Smooth muscle cell (in vitro differentiated cells): ENCODE measurements around the gene CCL19. TPM values are rescaled to one million over a fixed set of nuclear protein-coding genes. Genes with fewer than 3 reads are reported as not detected.

Source experiments
- DNase-seq: peaks from one replicate; lab custom pipeline; 2025; ENCODE audit not compliant: unreplicated experiment; lab: John Stamatoyannopoulos, UW
- H2AFZ ChIP-seq: fragments of 200-600 bp; sonication (generic); 2 replicates; pipeline ENCODE4 v1.6.0; 2016; ENCODE audit warnings: antibody characterized with exemption, low read depth, mild to moderate bottlenecking
- H3F3A ChIP-seq: fragments of 200-600 bp; sonication (generic); 2 replicates; pipeline ENCODE4 v1.6.0; 2017; ENCODE audit warnings: antibody characterized with exemption, low read depth
- H3K27ac ChIP-seq: fragments of 200-600 bp; sonication (generic); 2 replicates; pipeline ENCODE4 v1.5.1; 2016; ENCODE audit warnings: low read depth, mild to moderate bottlenecking
- H3K27me3 ChIP-seq: fragments of 200-600 bp; sonication (generic); 2 replicates; pipeline ENCODE4 v1.6.1; 2016; ENCODE audit warnings: low read depth, mild to moderate bottlenecking
- H3K36me3 ChIP-seq: fragments of 200-600 bp; sonication (generic); 2 replicates; pipeline ENCODE4 v1.5.1; 2016; ENCODE audit warnings: low read depth
- H3K4me1 ChIP-seq: fragments of 200-600 bp; sonication (generic); 2 replicates; pipeline ENCODE4 v1.5.1; 2016; ENCODE audit warnings: low read depth
- H3K4me2 ChIP-seq: fragments of 200-600 bp; sonication (generic); 2 replicates; pipeline ENCODE4 v1.6.0; 2016; ENCODE audit warnings: mild to moderate bottlenecking
- H3K4me3 ChIP-seq: fragments of 200-600 bp; sonication (generic); 2 replicates; pipeline ENCODE4 v1.5.1; 2016; ENCODE audit warnings: mild to moderate bottlenecking
- H3K79me2 ChIP-seq: fragments of 200-600 bp; sonication (generic); 2 replicates; pipeline ENCODE4 v1.6.0; 2016; ENCODE audit warnings: low read depth, mild to moderate bottlenecking
- H3K9ac ChIP-seq: fragments of 200-600 bp; sonication (generic); 2 replicates; pipeline ENCODE4 v1.6.0; 2016; ENCODE audit warnings: low read depth
- H3K9me3 ChIP-seq: fragments of 200-600 bp; sonication (generic); replicated peaks from 2 replicates; pipeline ENCODE4 v1.5.1; 2016; ENCODE audit warnings: low read depth
- H4K20me1 ChIP-seq: fragments of 200-600 bp; sonication (generic); 2 replicates; pipeline ENCODE4 v1.6.0; 2016; ENCODE audit warnings: low read depth
- CTCF ChIP-seq: fragments of 200-600 bp; sonication (generic); IDR thresholded peaks from 2 replicates; pipeline ENCODE4 v1.5.1; 2017; ENCODE audit warnings: borderline replicate concordance, mild to moderate bottlenecking, antibody characterized with exemption; ENCODE audit not compliant: insufficient read depth, poor library complexity, severe bottlenecking
- WGBS: methylation state at CpG from one replicate; pipeline ENCODE4 v1.1.7; 2016; ENCODE audit warnings: low lambda C conversion rate; 5-methylcytosine and 5-hydroxymethylcytosine counted together
- polyA plus RNA-seq: library from polyadenylated mRNA; unstranded; fragments of >200 nt; fragmentation: Nextera tagmentation; extraction: Ambion mirVana; gene quantifications from 2 replicates; pipeline ENCODE4 v1.2.1, GENCODE V29; 2016
- total RNA-seq: library from RNA; depleted of rRNA; stranded (reverse); fragments of >200 nt; gene quantifications from 2 replicates; pipeline ENCODE4 v1.2.3, GENCODE V29; 2014

Gene CCL19
- total and polyA plus RNA-seq, 2 experiments from 2014 or later, result not detected

- Histone ChIP-seq H3K79me2 (no peaks in the 10 kb centered on the region), H3K27me3 (no peaks in the 10 kb centered on the region), H3K9ac (no peak overlapping the region), H4K20me1 (no peaks in the 10 kb centered on the region), H3K27ac (no peak overlapping the region), H2AFZ (no peak overlapping the region), H3F3A (no peaks in the 10 kb centered on the region), H3K4me3 (no peak overlapping the region), H3K4me1 (no peaks in the 10 kb centered on the region), H3K36me3 (no peaks in the 10 kb centered on the region), H3K9me3 (no peaks in the 10 kb centered on the region), H3K4me2 (no peak overlapping the region)
- no peak for TF ChIP-seq CTCF
- WGBS, result 100% methylated on average over 4 of the region's 4 CpGs
- no peak for DNase-seq
These were observed 6.3 kb downstream of the CCL19 start for GRCh38 chr9:34684816-34685215.

GRCh38 chr9:34684145-34684544, 6.9 kb downstream of the CCL19 start:
- Histone ChIP-seq H2AFZ (no peak overlapping the region), H3K36me3 (no peaks in the 10 kb centered on the region), H3K4me1 (no peaks in the 10 kb centered on the region), H3F3A (no peaks in the 10 kb centered on the region), H3K9me3 (no peaks in the 10 kb centered on the region), H3K4me2 (no peak overlapping the region), H3K27me3 (no peaks in the 10 kb centered on the region), H3K79me2 (no peaks in the 10 kb centered on the region), H3K4me3 (no peak overlapping the region), H3K27ac (no peak overlapping the region), H3K9ac (no peak overlapping the region), H4K20me1 (no peaks in the 10 kb centered on the region)
- WGBS, result 96% methylated on average over 4 of the region's 4 CpGs
- DNase-seq, result no peak
- no peak for TF ChIP-seq CTCF

GRCh38 chr9:34675869-34676268, 15.2 kb downstream of the CCL19 start:
- Histone ChIP-seq H3K9ac (no peak overlapping the region), H3K36me3 (no peaks in the 10 kb centered on the region), H3K27me3 (no peaks in the 10 kb centered on the region), H3K4me1 (no peaks in the 10 kb centered on the region), H4K20me1 (no peaks in the 10 kb centered on the region), H2AFZ (no peak overlapping the region), H3K79me2 (no peaks in the 10 kb centered on the region), H3K4me2 (no peak overlapping the region), H3K9me3 (no peaks in the 10 kb centered on the region), H3K27ac (no peak overlapping the region), H3K4me3 (no peak overlapping the region), H3F3A (no peaks in the 10 kb centered on the region)
- TF ChIP-seq CTCF, result no peak
- DNase-seq, result no peak
- 98% methylated on average over 2 of the region's 2 CpGs for WGBS

- no peak overlapping the region for H3K4me2 ChIP-seq
- H3K27me3 ChIP-seq, result no peaks in the 10 kb centered on the region
- no peaks in the 10 kb centered on the region for H3K4me1 ChIP-seq
- H3K4me3 ChIP-seq, result no peak overlapping the region
- no peaks in the 10 kb centered on the region for H4K20me1 ChIP-seq
- TF ChIP-seq CTCF, result peak; percentile 54
- DNase-seq, result no peak
- no peaks in the 10 kb centered on the region for H3K79me2 ChIP-seq
- no peaks in the 10 kb centered on the region for H3K9me3 ChIP-seq
- H3K9ac ChIP-seq, result no peak overlapping the region
- no peak overlapping the region for H3K27ac ChIP-seq
- H3K36me3 ChIP-seq, result no peaks in the 10 kb centered on the region
- WGBS, result 31% methylated on average over 10 of the region's 10 CpGs
- H3F3A ChIP-seq, result no peaks in the 10 kb centered on the region
- no peak overlapping the region for H2AFZ ChIP-seq
These were observed 15.9 kb downstream of the CCL19 start for GRCh38 chr9:34675048-34675714.
